ENCODE results near the gene NLRC5.

Gene NLRC5

GRCh38 chr16:57067347-57067746 lies 78.0 kb downstream of the NLRC5 start:
- no peak for TF ChIP-seq CTCF (IDR thresholded peaks at IDR 0.05)

GRCh38 chr16:57069053-57069452 lies 79.7 kb downstream of the NLRC5 start:
- no peak for TF ChIP-seq CTCF (IDR thresholded peaks at IDR 0.05)

- TF ChIP-seq CTCF (IDR thresholded peaks at IDR 0.05): no peak
Observed at GRCh38 chr16:57069635-57070370, 80.4 kb downstream of the NLRC5 start.

GRCh38 chr16:57070424-57070823 lies 81.1 kb downstream of the NLRC5 start:
- no peak for TF ChIP-seq CTCF (IDR thresholded peaks at IDR 0.05)

GRCh38 chr16:57071831-57072582 lies 82.7 kb downstream of the NLRC5 start:
- no peak for TF ChIP-seq CTCF (IDR thresholded peaks at IDR 0.05)

GRCh38 chr16:57072616-57073275 lies 83.4 kb downstream of the NLRC5 start:
- TF ChIP-seq CTCF (IDR thresholded peaks at IDR 0.05): no peak

- no peak for TF ChIP-seq CTCF (IDR thresholded peaks at IDR 0.05)
Observed at GRCh38 chr16:57077714-57078113, 88.4 kb downstream of the NLRC5 start.
